GM18861 (cell line): ENCODE data around the gene SKAP2.

Source experiments
- ATAC-seq: cut with Tn5 transposase; IDR thresholded peaks from one replicate; pipeline ENCODE4 v1.9.1; 2021; ENCODE audit not compliant: unreplicated experiment

The SKAP2 gene

DNA sequence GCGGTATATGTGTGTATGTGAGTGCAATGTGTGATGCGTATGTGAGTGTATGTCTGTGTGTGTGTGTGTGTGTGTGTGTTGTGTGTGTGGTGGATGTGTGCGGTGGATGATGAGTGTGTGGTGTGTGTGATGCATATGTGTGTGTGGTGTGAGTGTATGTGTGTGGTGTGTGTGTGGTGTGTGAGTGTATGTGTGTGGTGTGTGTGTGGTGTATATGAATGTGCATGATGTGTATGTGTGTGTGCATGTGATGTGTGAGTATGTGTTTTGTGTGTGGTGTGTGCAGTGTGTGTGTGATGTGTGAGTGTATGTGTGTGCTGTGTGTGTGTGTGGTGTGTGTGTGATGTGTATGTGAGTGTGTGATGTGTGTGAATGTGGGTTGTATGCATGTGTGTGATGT, 222.0 kb downstream of the SKAP2 start:
- ATAC-seq, result no peak

DNA sequence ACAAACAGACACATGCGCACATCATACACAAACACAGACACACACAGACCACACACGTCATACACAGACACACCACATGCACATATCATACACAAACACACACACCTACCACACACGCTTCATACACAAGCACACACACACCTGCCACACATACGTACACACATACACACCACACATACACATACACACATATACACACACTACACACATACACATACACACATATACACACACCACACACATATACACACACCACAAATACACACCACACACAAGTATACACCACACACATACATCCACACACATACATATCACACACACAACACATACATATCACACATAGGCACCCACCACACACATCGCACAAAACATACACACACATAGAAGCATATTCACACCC, 224.7 kb downstream of the SKAP2 start:
- ATAC-seq, result no peak

DNA sequence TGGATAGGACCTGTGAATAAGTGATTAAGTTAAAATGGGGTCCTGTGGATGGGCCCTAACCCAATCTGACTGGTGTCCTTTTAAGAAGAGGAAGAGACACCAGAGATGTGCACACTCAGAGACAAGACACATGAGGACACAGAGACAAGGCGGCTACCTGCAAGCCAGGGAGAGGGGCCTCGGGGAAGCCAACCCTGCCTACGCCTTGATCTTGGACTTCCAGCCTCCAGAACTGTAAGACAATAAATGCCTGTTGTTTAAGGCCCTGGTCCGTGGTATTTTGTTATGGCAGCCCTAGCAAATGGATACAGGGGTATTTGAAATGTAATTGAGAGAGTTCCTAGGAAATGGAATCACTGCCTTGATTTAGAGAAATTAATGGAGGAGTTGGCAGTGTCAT, 225.3 kb downstream of the SKAP2 start:
- ATAC-seq, result no peak

DNA sequence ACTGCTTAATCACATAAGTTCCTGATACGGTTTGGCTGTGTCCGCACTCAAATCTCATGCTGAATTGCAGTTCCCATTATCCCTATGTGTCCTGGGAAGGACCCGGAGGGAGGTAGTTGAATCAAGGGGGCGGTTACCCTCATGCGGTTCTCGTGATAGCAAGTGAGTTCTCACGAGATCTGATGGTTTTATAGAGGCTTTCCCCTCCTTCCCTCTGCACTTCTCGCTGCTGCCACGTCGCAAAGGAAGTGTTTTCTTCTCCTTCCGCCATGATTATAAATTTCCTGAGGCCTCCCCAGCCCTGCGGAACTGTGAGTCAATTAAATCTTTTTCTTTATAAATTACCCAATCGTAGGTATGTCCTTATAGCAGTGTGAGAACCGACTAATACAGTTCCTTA, 226.2 kb downstream of the SKAP2 start:
- no peak for ATAC-seq

DNA sequence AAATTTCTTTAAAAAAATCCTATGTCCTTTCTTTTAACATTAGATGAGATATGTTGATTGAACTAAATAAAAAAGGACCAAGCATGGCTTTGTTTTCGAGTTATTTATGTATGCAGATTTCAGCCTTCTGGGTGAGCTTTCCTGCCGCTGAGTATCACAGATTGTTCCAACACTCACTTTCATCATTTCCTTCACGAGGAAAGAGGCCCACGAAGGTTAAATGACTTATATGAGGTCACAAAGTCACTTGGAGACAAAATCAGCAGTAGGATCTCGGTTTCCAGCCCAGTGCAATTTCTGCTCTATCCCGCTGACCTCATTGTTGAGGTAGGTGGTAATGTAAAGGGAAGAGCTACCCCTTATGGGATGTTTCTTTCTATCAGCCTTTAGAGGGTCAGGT, 226.8 kb downstream of the SKAP2 start:
- no peak for ATAC-seq

DNA sequence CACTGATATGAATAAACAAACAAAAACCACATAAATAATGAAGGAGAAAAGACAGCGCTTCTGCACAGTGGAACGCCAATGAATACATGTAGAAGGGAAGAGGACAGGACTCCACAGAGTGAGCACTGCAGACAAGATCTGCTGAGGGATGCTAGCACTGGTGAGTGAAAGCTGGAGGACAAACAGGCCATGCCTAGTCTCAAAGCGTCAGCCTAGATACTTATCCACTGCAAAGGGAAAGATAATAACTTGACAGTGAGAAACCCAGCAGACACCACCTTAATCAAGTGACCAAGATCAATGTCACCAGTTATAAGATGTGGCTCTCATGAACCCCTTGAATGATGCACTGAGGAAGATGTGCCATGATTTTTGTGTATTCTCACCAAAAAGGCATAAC, 227.6 kb downstream of the SKAP2 start:
- ATAC-seq, result no peak

DNA sequence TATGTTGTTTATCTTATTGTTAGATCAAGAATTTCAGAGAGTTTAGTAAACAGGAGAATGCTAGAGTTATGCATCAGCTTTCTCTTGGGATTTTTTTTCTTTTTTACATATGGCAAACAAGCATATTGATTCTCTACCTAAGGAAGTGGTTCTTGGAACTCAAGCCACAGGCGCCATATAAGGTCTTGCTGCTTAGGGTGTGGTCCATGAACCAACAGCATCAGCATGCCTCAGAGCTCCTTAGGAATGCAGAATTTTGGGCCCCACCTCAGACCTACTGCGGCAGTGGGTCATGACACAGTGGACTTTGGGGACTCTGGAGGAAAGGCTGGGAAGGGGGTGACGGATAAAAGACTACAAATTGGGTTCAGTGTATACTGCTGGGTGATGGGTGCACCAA, 230.8 kb downstream of the SKAP2 start:
- no peak for ATAC-seq

DNA sequence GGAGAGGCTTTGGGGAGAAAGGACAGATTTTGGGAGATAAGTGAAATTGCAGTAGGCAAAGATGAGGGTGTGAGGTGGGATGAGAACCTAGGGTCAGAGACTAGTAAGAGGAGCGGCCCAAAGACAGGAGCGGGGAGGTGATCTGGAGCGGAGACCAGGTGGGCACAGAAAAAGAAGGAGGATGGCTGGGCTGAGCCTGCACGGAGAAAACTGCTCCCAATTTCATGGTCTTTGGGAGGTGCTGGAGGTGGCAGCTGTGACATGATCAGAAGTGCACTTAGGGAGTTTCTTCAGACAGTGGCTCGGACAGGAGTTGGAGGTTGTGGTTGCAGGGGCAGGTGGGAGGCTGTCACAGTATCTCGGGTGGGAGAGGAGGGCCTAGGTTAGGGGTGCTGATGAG, 232.8 kb downstream of the SKAP2 start:
- no peak for ATAC-seq

DNA sequence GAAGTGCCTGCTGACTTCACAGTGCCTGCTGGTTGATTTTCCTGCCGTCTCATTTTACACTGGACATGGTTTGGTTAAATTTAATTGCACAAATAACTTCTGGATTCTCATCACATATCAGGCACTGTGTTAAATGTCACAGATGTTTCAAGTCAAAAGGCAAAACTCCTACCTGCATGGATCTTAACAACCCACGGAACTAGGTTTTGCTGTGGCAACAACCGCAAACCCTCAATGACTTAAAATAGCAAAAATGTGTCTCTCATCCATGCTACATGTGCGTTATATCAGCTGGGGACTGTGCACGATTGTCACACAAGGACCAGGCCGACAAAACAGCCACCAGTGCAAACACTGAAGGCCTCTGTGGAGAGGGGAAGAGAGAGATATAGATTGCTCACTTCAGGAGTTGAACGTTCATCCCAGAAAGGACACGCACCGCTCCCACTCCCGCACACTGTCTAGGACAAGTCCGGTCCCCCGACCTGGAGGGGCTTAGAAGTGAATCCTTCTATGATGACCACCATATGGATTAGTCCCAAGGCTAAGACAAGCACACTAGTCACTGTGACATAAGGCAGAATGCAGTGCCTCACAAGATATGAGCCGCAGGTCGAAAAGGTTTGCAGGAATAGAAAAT, 233.3 kb downstream of the SKAP2 start:
- no peak for ATAC-seq

DNA sequence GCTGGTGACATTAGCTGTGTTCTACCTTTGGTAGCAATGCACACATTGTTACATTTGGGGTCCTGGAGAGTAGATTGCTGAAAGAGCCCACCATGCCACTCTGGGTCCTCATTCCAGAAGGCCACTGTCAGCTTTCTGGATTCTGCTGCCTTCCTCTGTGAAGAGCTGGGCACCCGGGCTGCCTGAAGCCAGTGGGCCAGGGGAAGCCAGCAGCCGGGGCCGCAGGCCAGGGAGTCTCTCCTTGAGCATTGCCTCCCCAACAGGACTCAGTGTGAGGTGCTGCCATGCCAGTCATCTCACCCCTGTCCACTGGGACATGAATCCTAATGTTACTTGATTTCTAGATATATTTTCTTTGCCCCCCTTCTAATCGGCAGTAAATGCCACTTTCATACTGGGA, 234.0 kb downstream of the SKAP2 start:
- ATAC-seq, result no peak

DNA sequence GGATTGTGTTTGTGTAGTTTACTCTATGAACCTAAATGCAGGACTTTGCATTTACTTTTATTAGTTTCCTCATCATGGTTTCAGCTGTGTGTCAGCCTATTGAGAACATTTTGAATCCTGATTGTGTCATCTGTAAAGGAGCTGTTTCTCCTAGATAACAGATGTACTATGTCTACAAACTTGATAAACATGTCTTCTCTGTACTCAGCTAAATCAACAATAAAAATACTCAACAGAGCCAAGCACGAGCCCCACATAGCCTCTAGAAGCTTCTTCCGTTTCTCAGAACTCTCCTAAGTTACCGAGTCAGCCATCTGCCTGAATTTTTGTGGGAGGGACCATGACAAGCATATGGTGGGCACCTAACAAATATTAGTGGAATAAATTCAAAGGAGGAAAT, 234.7 kb downstream of the SKAP2 start:
- ATAC-seq, result no peak

DNA sequence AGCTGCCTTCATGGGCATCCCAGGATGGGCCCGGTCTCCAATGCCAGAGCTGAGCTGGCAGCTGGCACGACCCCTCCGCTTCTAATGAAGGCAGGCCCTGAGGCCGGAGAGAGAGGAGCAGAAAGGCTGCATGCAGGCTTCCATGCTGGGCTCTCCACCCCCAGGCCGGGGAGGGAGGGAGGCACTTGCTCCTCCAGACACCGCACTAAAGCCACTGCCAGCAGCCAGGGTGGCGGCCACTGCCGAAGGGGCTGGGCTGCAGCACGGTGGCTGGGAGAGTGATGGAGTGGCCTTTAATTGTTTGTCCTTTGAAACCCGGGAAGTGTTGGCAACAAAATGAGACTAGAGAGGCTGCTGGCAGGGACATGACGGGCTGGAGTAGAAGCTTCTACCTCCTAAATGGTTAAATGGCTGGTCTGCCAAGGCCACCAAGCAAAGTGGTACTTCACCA, 236.5 kb downstream of the SKAP2 start:
- no peak for ATAC-seq

DNA sequence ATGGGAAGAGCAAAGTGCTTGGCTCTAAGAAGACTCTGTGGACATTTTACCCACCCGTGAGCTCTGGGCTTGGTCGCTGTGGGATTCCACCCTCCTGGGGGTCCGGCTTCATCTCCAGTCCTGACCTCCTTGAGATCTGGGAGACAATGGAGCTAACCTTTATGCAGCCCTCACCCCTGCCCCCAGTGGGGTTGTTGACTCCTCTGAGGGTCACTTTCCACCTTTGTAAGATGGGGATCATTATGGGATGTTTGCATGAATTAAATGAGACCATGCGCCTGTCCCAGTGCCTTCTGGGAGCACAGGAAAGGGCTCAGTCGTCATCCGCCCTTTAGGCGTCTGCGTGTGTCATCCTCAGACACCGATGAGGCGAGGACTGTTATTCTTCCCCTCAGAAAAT, 237.2 kb downstream of the SKAP2 start:
- no peak for ATAC-seq

DNA sequence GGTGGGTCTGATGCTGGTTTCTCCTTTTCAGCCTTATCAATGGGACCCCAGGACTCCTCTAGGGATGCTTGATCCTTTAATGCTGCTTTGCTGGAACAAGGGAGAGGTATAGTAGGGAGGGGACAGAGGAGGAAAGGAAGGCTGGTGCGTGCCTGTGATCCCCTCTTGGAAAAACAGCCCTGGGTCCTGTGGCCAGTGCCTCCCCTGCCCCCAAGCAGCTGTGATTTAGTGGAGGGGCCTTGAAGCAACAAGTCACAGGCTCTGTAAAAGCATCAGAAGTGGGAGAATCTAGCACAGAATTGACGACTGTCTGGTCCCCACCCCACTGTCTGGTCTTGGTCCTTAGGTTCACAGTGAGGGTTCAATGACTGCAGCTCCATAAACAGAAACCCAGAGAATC, 237.7 kb downstream of the SKAP2 start:
- no peak for ATAC-seq

DNA sequence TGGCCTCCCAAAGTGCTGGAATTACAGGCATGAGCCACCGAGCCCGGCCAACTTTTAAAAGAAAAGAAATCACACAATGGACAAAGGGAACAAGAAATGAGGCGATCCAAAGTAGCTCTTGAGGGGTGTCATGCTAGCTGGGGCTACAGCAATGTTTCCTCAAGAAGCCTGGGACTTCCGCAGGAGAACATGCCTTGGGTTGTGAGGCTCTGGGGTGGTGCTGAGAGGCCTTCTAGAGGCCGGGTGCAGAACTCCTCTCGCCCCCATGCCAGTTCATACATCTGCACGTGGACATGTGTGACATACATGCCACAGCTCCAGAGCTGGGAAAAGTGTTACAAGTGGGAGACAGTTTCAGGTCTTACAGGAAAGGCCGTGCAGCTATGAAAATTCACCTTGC, 238.2 kb downstream of the SKAP2 start:
- no peak for ATAC-seq

DNA sequence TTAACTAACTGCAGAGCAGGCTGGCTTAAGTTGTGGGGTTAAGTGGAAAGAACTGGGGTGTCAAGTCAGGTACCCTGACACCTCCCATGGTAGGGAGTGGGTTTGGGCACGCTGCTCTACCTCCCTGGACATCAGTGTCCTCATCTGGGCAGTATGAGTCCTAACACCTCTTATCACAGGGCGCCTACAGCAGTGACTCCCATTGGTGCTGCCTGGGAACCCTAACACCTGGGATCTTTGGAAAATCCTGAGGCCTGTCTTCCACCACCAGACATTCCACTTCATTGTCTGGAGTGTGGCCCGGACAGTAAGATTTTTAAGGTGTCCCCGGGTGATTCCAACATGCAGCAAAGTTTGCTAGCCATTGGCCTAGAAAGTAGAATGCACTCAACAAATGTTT, 239.1 kb downstream of the SKAP2 start:
- ATAC-seq, result no peak

DNA sequence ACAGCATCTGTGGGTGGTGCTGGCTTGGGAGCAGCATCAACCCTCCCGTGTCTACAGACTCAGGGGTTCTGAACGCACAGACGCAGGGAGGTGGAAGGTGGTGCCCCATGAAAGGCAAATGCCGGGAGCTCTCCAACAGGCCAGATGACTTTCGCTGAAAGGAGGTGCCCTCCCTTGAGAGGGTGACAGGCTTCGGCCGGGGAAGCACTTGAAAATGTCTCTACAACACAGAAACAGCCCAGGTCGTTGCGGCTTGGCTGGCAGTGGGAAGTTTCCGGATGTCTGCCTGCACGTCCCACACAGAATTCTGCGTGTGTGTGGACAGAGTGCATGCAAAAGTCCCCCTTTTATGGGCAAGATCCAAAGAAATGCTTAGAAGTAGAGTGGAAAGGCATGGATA, 239.6 kb downstream of the SKAP2 start:
- no peak for ATAC-seq

DNA sequence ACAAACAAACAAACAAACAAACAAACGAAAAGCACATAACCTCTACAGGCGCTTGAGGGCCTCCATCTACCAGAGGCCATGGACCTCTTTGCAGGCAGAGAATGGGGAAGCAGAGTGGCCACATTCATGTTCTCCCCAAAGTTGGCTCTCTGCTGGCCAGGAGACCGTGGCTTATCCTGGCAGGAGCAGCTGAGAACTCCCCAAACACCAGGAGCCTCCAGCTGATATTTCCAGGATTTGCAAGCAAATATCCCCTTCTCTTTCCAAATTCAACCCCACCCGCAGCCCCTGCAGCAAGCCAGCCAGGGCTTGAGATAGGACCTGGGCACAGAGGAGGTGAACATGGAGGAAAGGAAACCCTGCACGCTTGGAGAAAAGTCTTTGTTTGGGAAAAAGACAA, 240.0 kb downstream of the SKAP2 start:
- ATAC-seq, result no peak

DNA sequence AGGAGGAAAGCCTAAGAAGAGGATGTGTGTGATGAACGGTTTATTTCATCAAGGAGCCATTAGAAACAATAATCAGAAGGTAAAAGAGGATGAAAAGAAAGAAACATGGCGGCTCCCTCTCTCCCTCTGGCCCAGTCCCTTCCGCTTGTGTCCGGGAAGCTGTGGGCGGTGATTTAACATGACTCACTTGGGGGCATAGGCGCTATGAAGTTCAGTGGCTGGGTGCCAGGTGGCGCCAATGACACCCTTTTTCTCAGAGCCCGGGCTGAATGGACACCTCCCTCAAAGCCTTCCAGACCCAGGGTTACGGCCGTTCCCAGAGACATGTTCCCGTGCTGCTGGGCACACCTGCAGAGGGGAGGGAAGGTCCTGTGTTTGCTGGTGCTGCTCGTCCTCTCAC, 244.0 kb downstream of the SKAP2 start:
- ATAC-seq, result no peak

DNA sequence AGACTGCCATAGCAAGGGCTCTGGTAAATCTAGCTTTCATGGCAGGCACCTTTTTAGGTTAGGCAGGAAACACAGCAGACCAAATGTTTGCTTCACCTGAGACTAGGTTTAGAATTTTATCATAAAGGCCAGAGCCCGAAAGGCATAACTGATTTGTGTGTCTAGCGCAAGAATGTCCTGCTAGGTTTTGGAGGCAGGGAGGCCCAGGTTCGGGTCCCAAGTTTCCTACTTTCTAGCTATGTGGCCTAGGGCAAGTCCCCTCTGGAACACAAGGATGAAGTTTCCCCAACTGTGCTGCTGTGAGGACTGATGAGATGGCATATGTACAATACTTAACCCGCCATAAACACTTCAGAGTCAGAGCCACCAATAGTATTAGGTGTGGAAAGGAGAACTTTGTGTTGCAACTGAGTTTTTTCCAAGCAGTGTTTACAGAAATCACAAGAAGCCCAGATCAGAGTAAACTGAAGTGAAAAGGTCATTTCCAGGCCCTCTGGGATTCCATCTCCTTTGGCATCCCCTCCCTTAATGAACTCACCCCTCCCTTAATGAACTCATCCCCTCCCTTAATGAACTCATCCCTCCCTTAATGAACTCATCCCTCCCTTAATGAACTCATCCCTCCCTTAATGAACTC, 244.9 kb downstream of the SKAP2 start:
- ATAC-seq, result no peak

DNA sequence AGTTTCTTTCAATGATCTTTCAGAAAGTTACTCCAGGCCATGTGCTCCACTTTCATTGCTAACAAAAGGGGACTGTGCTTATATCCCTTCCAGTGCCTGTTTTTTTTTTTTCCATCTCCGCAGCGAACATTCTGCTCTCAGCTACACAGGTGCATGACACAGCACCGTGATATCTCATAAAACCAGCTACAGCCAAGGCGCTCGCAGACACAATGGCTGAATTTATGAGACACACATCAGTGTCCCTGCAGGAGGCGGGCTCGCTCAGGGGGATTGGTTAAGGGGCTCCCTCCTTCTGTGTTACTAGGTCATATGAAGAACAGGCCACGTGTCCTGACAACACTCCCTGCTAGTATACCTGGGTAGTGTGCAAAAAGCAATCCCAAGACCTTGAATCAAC, 245.5 kb downstream of the SKAP2 start:
- no peak for ATAC-seq

DNA sequence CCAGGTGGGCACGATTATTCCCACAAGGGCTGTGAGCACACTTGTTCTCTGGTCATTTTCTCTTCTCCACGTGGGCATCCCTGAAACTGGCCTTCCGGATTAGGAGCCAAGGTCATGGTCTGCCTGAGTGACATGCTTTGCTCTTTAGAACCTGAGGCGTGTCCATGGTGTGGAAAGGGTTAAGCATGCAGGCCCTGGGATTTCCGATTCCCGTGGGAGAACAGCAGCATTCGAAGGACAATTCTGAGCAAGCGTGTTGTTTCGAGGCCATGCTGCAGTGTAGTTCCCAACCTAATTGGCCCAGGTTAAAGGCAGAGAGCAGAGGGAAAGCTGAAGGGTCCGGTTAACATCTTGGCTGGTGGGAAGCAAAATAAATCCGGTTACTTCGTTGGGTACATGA, 245.9 kb downstream of the SKAP2 start:
- ATAC-seq, result no peak
